ENCODE measurements around the gene MIDN.

Gene MIDN

GRCh38 chr19:1233115-1233667, 15.2 kb upstream of the MIDN start:
- DNase-seq (ENCODE audit: low spot score): no peak

GRCh38 chr19:1234051-1234954, 14.1 kb upstream of the MIDN start:
- no peak for DNase-seq (ENCODE audit: low spot score)

GRCh38 chr19:1234955-1235380, 13.4 kb upstream of the MIDN start:
- DNase-seq (ENCODE audit: low spot score): no peak

DNA sequence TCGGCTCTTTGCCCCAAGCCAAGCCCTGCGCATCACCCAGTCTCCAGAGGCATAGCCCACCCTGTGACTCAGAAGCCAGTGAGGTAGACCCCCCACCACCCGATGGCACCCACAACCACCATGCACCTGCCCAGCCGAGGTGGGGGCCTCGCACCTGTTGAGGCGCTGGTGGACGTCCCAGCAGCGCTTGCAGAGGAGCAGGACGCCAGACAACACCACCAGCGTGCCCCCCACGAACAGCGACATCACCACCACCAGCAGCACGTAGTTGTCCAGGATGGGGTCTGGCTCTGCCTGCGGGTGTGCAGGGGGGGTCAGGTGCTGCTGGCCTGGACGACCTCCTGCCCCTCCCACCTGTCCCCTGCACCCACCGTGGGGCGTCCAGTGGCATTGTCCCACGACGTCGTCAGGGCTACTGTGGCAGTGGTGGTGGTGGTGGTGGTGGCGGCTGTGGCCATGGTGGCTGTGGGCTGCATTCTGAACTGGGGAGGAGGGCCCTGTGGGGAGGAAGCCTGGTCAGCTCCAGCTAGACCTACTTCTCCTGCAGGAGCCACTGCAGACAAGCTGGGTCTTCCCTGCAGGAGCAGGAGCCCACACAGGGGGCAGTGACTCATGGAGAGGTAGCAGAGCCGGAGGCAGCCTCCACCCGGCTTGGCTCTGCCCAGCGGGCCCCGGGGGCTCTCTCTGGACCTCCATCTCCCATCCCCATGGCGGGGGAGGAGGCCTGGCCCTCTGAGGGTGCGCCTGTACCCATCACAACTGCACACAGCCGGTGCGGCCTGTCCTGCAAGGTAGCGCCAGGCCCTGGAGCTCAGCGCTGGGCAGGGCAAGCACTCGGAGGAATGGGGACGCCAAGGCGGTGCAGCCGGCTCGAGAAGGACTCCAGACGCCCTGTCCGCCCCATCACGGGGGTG, 12.5 kb upstream of the MIDN start:
- no peak for DNase-seq (ENCODE audit: low spot score)

GRCh38 chr19:1236576-1236975, 11.8 kb upstream of the MIDN start:
- DNase-seq (ENCODE audit: low spot score): no peak

GRCh38 chr19:1237027-1237659, 11.2 kb upstream of the MIDN start:
- DNase-seq (ENCODE audit: low spot score): peak; percentile 53

DNA sequence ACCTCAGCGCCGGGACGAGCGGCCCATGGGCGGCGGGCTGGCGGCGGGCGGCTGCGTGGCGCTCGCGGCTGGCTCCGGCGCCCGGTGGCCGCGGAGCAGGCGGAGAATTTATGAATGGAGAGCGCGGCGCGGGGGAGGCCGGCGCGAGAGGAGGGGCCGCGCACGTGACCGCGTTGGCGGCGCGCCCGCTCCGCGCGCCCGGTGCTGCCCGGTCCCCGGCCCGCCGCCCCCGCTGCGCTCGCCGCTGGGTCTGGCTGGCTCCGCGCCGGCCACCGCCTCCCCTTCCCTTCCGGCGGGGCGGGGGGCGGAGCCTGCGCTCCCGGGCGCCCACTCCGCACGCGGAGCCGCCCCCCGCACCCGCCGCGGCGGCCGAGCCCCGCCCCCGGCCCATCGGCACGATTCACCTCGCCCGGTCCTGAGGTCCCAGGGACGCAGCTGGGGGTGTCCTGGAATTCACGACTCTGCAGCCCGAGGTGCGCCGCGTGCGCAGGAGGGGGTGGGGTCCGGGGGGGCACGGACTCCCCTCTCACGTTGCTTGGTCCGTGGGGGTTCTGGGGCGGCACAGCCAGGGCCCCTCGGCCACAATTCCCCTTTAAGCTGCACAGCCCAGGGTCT, 10.5 kb upstream of the MIDN start, which contains the start of gene CBARP:
CBARP (minus strand) TSS at position 252 of the 615 bp plus-strand sequence. CDS start 1,905 bp downstream, outside the sequence.
- peak; percentile 43 for DNase-seq (ENCODE audit: low spot score)

GRCh38 chr19:1238369-1239303, 9.7 kb upstream of the MIDN start:
- no peak for DNase-seq (ENCODE audit: low spot score)

DNA sequence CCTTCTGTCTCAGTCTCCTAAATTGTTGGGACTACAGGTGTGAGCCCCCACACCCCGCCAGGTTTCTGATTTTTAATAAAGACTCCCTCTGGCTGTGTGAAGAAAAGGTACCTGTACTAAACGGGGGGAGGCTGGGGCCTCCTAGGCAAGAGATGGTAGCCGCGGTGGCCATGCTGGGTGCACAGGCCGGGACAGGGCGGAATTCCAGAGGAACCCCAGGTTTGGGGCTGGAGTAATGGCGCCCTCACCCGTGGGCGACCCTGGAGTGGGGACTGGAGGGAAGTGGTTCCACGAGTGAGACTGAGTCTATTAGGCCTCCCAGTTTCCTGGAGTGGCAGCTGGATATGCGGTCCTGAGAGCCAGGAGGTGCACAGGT, 9.0 kb upstream of the MIDN start:
- DNase-seq (ENCODE audit: low spot score): no peak

- DNase-seq (ENCODE audit: low spot score): peak; percentile 99
Measured at GRCh38 chr19:1239796-1240737, 8.3 kb upstream of the MIDN start.

DNA sequence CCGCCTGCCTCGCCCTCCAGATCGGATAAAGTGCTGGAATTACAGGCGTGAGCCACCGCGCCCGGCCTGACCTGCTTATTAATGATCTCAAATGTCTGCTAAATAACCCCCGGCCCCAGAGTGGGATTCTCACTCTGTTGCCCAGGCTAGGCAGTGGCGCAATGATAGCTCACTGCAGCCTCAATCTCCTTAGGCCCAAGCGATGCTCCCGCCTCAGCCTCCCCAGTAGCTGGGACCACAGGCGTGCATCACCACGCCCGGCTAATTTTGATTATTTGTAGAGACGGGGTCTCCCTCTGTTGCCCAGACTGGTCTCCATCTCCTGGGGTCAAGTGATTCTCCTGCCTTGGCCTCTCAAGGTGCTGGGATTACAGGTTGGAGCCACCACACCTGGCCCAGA, 7.5 kb upstream of the MIDN start:
- no peak for DNase-seq (ENCODE audit: low spot score)

DNA sequence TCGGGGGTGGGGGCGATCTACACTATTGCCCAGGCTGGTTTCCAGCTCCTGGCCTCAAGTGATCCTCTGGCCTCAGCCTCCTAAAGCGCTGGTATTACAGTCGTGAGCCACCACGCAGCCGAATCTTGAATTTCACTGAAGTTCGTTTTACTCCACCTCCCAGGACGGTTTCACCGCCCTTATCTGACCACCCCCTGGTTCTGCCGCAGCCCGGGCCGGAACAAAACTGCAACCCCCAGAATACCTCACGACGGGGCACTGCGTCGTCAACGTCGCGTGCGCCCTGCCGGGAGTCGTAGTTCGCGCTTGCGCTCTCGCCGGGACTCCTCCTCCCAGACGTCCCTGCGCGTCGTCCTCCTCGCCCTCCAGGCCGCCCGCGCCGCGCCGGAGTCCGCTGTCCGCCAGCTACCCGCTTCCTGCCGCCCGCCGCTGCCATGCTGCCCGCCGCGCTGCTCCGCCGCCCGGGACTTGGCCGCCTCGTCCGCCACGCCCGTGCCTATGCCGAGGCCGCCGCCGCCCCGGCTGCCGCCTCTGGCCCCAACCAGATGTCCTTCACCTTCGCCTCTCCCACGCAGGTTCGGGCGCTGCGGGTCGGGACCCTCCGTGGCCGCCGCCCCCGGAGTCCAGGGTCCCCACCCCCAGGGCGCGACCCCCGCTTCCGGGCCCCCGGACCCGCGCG, 6.8 kb upstream of the MIDN start, which contains the start of gene ATP5F1D:
ATP5F1D (plus strand) TSS at position 335 of the 679 bp plus-strand sequence; CDS start at position 435, 100 bp downstream.
- DNase-seq (ENCODE audit: low spot score): peak; percentile 98

DNA sequence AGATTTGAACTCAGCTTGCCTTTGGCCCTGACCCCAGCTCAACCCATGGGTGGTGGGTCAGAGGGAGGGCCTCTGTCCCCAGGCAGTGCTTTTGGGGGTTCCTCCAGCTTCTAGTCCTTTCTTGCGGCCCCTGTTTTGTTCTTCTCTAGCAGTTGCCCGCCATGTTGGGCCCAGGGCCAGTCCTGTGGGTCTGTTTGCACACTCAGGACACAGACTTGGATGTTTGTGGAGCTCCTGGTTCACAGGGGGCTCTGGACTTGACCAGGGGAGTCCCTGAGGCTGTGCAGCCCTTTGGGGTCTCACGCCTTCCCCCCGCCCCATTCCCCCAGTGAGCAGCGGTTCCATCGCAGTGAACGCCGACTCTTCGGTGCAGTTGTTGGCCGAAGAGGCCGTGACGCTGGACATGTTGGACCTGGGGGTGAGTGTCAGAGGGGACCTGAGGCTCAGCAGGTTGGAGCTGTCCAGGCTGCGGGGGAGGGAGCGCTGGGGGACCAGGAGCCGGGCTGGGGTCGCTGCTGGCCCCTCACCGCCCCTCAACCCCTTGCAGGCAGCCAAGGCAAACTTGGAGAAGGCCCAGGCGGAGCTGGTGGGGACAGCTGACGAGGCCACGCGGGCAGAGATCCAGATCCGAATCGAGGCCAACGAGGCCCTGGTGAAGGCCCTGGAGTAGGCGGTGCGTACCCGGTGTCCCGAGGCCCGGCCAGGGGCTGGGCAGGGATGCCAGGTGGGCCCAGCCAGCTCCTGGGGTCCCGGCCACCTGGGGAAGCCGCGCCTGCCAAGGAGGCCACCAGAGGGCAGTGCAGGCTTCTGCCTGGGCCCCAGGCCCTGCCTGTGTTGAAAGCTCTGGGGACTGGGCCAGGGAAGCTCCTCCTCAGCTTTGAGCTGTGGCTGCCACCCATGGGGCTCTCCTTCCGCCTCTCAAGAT, 4.4 kb upstream of the MIDN start:
- peak; percentile 80 for DNase-seq (ENCODE audit: low spot score)

GRCh38 chr19:1244693-1245451, 3.5 kb upstream of the MIDN start:
- no peak for DNase-seq (ENCODE audit: low spot score)

DNA sequence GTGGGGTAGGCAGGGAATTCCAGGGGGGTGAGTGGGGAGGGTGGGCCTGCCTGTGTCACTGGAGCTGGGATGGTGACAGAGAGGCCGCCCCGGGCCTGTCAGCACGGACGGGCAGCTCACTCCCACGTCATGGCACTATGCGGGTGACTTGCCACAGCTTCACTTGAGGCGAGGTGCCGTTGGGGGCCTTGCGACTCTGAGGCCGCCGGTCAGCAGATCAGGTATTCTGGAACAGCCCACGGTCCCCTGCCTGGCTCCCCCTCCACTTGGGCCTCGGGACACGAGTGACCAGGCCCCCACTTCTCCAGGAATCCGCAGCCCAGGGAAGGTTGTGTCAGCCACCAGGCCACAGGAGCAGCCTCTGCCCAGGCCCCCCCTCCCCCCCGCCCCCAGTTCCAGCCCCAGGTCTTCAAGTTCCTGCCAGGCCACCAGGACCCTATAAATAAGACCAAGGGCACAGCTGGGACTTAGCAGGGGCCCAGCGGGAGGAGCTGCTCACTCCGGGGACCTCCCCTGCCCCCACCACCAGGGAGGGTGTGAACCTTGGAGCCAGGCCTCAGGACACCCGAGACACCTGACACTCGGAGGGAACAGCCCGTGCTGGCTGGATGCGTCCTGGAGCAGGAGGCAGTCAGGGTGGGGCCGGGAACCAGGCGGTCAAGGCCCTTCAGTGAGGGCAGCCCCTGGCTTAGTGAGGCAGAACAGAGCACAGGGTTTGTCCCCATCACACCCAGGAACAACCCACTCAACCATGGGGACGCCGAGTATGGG, 2.7 kb upstream of the MIDN start:
- DNase-seq (ENCODE audit: low spot score): no peak
